H7 (cell line): Measurements from ENCODE around the gene EXOSC7. TPM values are rescaled to one million over a fixed set of nuclear protein-coding genes. Genes with fewer than 3 reads are reported as not detected.

ENCODE experiments used
- DNase-seq: peaks from one replicate; pipeline ENCODE4 v3.0.0; 2012
- H3K27me3 ChIP-seq: 2 replicates; pipeline ENCODE4 v1.6.0; 2011; ENCODE audit warnings: mild to moderate bottlenecking, low read length; ENCODE audit not compliant: control insufficient read depth, insufficient read depth
- H3K36me3 ChIP-seq: replicated peaks from 2 replicates; pipeline ENCODE4 v1.5.1; 2011; ENCODE audit warnings: low read length; ENCODE audit not compliant: control insufficient read depth, insufficient read depth
- H3K4me3 ChIP-seq: 2 replicates; pipeline ENCODE4 v1.5.1; 2011; ENCODE audit warnings: low read depth, mild to moderate bottlenecking, control low read depth, low read length, moderate library complexity; ENCODE audit not compliant: insufficient read depth
- total RNA-seq: library from RNA; depleted of rRNA; stranded (reverse); fragments of >200 nt; shearing (Covaris generic); gene quantifications from 2 replicates; pipeline ENCODE4 v1.2.3, GENCODE V29; 2014

Gene EXOSC7
- total RNA-seq, 1 experiment from 2014 or later: 83.4 TPM

DNA sequence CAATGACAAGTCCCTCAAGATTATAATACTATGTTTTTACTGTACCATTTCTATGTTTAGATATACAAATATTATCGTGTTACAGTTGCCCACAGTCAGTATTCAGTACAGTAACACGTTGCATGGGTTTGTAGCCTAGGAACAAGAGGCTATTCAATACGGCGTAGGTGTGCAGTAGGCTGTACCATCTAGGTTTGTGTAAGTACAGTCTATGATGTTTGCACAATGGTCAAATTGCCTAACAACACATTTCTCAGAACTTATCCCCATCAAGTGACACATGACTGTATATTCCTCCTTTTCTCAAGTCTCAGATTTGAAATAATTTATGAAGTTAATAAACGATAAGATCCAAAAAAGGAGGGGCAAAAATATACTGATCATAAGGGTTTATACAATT is 21.7 kb upstream of the EXOSC7 start:
- DNase-seq: no peak
- Histone ChIP-seq H3K27me3 (no peaks in the 10 kb centered on the region), H3K4me3 (no peak overlapping the region), H3K36me3 (peaks cover 6% of the 10 kb centered on the region)

DNA sequence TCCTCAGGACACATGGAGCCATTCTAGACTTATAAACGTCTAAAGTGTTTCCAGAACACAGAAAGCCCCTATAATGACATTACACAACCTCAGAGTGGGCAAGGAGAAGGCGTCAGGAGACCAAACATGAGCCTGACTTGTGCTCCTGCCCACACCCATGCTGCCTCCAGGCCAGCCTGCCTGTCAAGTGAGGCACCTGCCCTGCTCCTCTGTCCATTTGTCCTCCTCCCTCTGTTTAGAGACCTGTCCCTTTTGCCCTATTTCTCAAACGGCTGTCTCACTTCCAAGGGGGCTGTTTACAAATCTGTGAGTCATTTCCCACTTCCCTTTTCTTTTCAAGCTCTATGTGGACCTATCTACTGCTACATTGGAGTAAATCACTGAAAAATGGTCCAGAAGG is 21.1 kb upstream of the EXOSC7 start:
- Histone ChIP-seq H3K36me3 (peaks cover 6% of the 10 kb centered on the region), H3K27me3 (no peaks in the 10 kb centered on the region), H3K4me3 (no peak overlapping the region)
- no peak for DNase-seq

- no peak for DNase-seq
- H3K4me3 ChIP-seq: no peak overlapping the region
These were observed 20.1 kb upstream of the EXOSC7 start for GRCh38 chr3:44955917-44956316.

DNA sequence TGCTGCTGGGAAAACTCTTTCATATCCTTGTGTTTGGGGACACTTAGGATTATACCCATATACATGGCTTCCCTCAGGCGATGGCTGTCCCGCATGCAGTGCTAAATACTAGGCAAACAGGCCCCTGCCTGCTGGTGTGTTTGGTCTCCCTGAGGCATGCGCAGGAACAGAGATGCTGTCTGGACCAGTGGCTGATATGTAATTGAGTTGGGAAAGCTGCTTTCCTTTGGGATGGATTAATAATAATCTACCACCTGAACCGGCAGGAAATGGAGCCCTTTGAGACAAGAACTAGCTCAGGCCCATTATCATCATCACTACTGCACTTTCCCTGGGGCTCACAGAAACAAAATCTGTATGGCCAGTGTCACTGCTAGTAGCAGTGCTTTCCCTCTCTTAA is 18.1 kb upstream of the EXOSC7 start:
- no peak for DNase-seq
- no peaks in the 10 kb centered on the region for H3K27me3 ChIP-seq
- H3K36me3 ChIP-seq: peaks cover 6% of the 10 kb centered on the region
- H3K4me3 ChIP-seq: no peak overlapping the region

More at GRCh38 chr3:44955917-44956316, 20.1 kb upstream of the EXOSC7 start:
- no peaks in the 10 kb centered on the region for H3K27me3 ChIP-seq
- H3K36me3 ChIP-seq: peaks cover 6% of the 10 kb centered on the region

GRCh38 chr3:44958386-44958785 is 17.7 kb upstream of the EXOSC7 start:
- H3K4me3 ChIP-seq: no peak overlapping the region
- H3K36me3 ChIP-seq: peaks cover 6% of the 10 kb centered on the region
- no peaks in the 10 kb centered on the region for H3K27me3 ChIP-seq
- no peak for DNase-seq

GRCh38 chr3:44960387-44961026 is 15.5 kb upstream of the EXOSC7 start:
- H3K4me3 ChIP-seq: no peak overlapping the region
- DNase-seq: no peak

GRCh38 chr3:44961888-44962287 is 14.2 kb upstream of the EXOSC7 start:
- Histone ChIP-seq H3K4me3 (no peak overlapping the region), H3K36me3 (peaks cover 3% of the 10 kb centered on the region), H3K27me3 (no peaks in the 10 kb centered on the region)
- DNase-seq: no peak

More at GRCh38 chr3:44960387-44961026, 15.5 kb upstream of the EXOSC7 start:
- peaks cover 4% of the 10 kb centered on the region for H3K36me3 ChIP-seq
- H3K27me3 ChIP-seq: no peaks in the 10 kb centered on the region

GRCh38 chr3:44962621-44963393 is 13.2 kb upstream of the EXOSC7 start:
- no peak overlapping the region for H3K4me3 ChIP-seq
- H3K36me3 ChIP-seq: peaks cover 1% of the 10 kb centered on the region
- no peaks in the 10 kb centered on the region for H3K27me3 ChIP-seq
- DNase-seq: no peak

DNA sequence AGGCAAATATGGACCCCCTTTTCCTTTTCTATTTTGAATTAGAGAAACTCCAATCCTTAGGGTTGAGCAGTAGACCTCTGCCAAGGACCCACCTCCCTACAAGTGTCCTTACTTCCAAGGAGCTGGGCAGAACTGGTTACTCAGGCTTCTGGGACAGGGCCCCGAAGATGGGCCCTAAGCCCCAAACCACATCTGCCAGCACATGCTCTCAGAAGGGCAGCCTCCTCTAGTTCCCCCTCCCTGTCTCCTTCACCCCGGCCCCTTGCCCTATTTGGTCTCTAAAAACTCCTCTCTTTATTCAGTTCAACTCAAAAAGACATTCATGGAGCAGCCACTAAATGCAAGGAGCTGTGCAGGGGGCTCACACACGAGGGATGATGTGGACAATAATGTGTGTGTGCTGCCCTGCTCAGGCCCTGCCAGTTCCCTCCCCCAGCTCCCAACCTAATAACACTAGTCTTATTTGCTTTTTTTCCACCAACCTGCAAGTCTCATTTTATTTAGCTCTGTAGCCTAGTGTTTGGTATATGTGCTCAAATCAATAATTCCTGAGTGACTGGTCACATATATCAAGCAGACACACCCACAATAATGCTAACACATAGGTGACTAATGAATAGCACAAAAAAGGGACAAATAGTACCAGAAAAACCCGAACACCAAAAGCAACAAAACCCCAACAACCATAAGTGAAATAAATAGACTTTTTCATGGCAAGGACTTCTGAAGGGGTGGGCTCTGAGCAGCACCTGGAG is 12.3 kb upstream of the EXOSC7 start:
- H3K4me3 ChIP-seq: no peak overlapping the region
- H3K27me3 ChIP-seq: no peaks in the 10 kb centered on the region
- H3K36me3 ChIP-seq: peaks cover 1% of the 10 kb centered on the region
- DNase-seq: no peak

- H3K4me3 ChIP-seq: no peak overlapping the region
- no peaks in the 10 kb centered on the region for H3K27me3 ChIP-seq
- DNase-seq: no peak
- H3K36me3 ChIP-seq: no peaks in the 10 kb centered on the region
These were observed 10.9 kb upstream of the EXOSC7 start for GRCh38 chr3:44965165-44965564.

DNA sequence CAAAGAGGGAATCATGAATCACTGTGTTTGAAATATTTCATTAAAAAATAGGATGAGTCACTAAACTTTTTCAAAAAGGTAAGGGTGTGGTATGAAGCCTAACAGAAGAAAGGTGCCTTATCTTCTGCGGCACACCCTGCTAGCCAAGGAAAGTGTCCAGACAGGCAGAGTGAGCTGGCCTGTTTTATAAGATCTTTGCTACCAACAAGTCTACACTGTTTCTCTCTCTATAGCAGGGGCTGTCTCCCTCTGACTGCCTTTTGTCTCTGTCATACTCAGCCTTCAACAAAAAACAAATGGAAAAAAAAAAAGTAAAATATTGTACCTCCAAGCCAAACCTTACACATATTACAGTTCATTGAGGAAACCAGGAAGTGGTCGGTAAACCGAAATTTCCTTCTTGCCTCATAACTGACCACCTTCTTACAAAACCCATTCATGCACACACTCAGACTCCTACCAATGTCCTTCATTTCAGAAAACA is 9.2 kb upstream of the EXOSC7 start:
- DNase-seq: no peak
- Histone ChIP-seq H3K36me3 (no peaks in the 10 kb centered on the region), H3K4me3 (no peak overlapping the region)

DNA sequence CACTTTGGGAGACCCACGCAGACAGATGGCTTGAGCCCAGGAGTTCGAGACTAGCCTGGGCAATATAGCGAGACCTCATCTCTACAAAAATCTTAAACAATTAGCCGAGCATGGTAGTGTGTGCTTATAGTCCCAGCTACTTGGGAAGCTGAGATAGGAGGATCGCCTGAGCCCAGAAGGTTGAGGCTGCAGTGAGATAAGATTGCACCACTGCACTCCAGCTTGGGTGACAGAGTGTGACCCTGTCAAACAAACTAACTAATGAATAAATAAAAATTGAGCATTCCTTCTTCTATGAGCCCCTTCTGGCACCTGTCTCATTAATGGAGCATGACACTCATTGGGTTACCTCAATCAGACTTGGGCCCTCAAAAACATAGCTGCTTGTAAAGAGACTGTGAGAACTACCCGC is 7.6 kb upstream of the EXOSC7 start:
- Histone ChIP-seq H3K36me3 (no peaks in the 10 kb centered on the region), H3K4me3 (no peak overlapping the region), H3K27me3 (no peaks in the 10 kb centered on the region)
- no peak for DNase-seq

More for the DNA sequence above, 9.2 kb upstream of the EXOSC7 start:
- no peaks in the 10 kb centered on the region for H3K27me3 ChIP-seq

- no peaks in the 10 kb centered on the region for H3K36me3 ChIP-seq
- DNase-seq: no peak
- no peak overlapping the region for H3K4me3 ChIP-seq
- no peaks in the 10 kb centered on the region for H3K27me3 ChIP-seq
These were observed 6.8 kb upstream of the EXOSC7 start for GRCh38 chr3:44969154-44969827.

DNA sequence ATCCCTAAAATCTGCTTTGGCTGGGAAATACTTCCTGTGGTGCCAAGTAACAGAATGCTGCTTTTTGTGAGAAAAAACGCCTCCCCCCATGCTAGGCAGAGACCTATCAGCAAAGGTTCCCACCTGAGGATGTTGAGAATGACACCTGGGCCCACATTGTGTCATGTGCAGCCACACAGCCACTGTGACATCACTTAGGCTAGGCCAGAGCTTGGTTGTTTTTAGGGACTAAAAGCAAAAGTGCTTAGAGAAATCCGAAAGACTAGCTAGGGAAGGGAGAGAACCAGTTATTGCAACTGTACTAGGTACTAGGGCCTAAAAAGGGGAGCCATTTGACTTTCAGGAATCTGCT is 6.2 kb upstream of the EXOSC7 start:
- no peak overlapping the region for H3K4me3 ChIP-seq
- H3K27me3 ChIP-seq: no peaks in the 10 kb centered on the region
- no peak for DNase-seq
- no peaks in the 10 kb centered on the region for H3K36me3 ChIP-seq
